Putamen (tissue), 1 donor: ENCODE measurements around the gene FAM181A.

Source experiments
- DNase-seq: peaks from one replicate; pipeline ENCODE4 v3.0.0-alpha.2; 2016; ENCODE audit warnings: low spot score

FAM181A gene

GRCh38 chr14:93903342-93904184, 23.6 kb upstream of the FAM181A start:
- no peak for DNase-seq

- DNase-seq, result no peak
Measured at GRCh38 chr14:93905623-93906022, 21.5 kb upstream of the FAM181A start.

- DNase-seq, result peak; percentile 14
Measured at GRCh38 chr14:93906341-93907329, 20.5 kb upstream of the FAM181A start.

- no peak for DNase-seq
Measured at GRCh38 chr14:93909429-93910128, 17.6 kb upstream of the FAM181A start.

- DNase-seq, result no peak
Measured at GRCh38 chr14:93911975-93912615, 15.0 kb upstream of the FAM181A start.

- no peak for DNase-seq
Measured at GRCh38 chr14:93912782-93913181, 14.4 kb upstream of the FAM181A start.

- DNase-seq, result no peak
Measured at GRCh38 chr14:93914278-93914677, 12.9 kb upstream of the FAM181A start.

GRCh38 chr14:93915070-93915705, 12.0 kb upstream of the FAM181A start:
- no peak for DNase-seq

GRCh38 chr14:93915800-93916199, 11.3 kb upstream of the FAM181A start:
- DNase-seq, result no peak

- no peak for DNase-seq
Measured at GRCh38 chr14:93916498-93916897, 10.6 kb upstream of the FAM181A start.

- no peak for DNase-seq
Measured at GRCh38 chr14:93917141-93917540, 10.0 kb upstream of the FAM181A start.

GRCh38 chr14:93921001-93921806, 5.9 kb upstream of the FAM181A start:
- DNase-seq, result no peak

- DNase-seq, result no peak
Measured at GRCh38 chr14:93923626-93924025, 3.5 kb upstream of the FAM181A start.

- no peak for DNase-seq
Measured at GRCh38 chr14:93924592-93925355, 2.4 kb upstream of the FAM181A start.

GRCh38 chr14:93925374-93925895, 1.7 kb upstream of the FAM181A start:
- no peak for DNase-seq

- peak; percentile 38 for DNase-seq
Measured at GRCh38 chr14:93926245-93926872, 785 bp upstream of the FAM181A start.

- no peak for DNase-seq
Measured at GRCh38 chr14:93927800-93928145, 629 bp downstream of the FAM181A start.

- DNase-seq, result no peak
Measured at GRCh38 chr14:93928184-93929047, 1.3 kb downstream of the FAM181A start.
